H54 (cell line): ENCODE results near the gene EFTUD2.
A peak's percentile ranks its signal among the peaks of the same experiment; 100 is the strongest.

Experiments used
- DNase-seq: peaks from one replicate; pipeline ENCODE4 v3.0.0; 2011; ENCODE audit warnings: low spot score, mixed read lengths; ENCODE audit not compliant: insufficient read length
- FAIRE-seq: peaks from 3 replicates; lab custom pipeline; 2011; peaks lifted over from hg19 to GRCh38; lab: Jason Lieb, UNC
- POLR2A ChIP-seq: IDR thresholded peaks from 2 replicates; pipeline ENCODE4 v1.6.1; 2011; ENCODE audit warnings: low read depth, mild to moderate bottlenecking, low read length

EFTUD2 gene

DNA sequence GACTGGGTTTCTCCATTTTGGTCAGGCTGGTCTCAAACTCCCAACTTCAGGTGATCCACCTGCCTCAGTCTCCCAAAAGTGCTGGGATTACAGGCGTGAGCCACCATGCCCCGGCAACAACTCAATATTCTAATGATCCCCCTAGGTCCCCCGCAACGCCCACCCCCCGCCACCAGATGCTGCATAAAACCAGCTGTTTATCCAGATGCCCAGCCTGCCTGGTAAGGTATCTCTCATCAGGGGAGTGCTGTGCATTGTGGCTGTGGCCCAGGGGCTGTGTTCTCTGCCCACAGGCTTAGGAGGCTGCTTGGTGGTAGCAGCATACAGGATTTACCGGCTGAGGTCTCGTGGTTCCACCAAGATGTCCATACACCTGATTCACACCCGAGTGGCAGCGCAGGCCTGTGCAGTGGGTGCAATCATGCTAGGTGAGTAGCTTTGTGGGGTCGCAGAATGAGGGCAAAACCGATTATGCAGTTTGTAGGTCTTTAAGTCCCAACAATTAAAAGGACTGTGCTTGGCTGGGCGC, 50.2 kb downstream of the EFTUD2 start:
- DNase-seq (no peak), FAIRE-seq (no peak)
- TF ChIP-seq POLR2A, result no peak

DNA sequence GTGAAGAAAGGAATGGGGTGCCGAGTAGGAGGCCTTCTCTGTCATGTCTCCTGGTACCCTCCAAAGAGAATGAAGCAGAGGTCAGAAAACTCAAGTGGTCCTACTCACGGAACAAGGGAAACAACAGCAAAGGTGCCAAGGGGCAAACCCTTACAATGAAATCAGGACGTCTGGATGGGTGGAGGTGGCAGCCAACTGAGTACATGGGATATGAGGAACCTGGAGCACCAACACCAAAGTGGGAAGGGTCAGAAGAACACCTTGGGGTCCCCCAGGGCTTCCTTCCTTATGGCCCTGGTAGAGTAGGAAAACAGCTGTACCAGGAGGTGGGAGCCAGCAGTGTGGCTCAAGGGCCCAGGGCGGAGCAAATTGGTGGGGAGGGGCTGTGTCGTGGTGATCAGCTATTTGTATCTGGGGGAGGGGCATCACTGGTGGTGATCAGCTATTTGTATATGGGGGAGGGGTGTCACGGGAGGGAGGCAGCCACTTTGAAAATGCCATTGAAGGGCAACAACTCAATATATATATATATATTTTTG, 50.9 kb downstream of the EFTUD2 start:
- TF ChIP-seq POLR2A, result no peak
- FAIRE-seq (no peak), DNase-seq (no peak)

- no peak for TF ChIP-seq POLR2A
- FAIRE-seq, result no peak
- no peak for DNase-seq
These were observed 51.7 kb downstream of the EFTUD2 start, which contains the start of gene HIGD1B for GRCh38 chr17:44847586-44847985. Gene HIGD1B (plus strand): TSS chr17:44847883. CDS start chr17:44848153, 270 bp downstream.

GRCh38 chr17:44846206-44846605, 53.0 kb downstream of the EFTUD2 start:
- no peak for TF ChIP-seq POLR2A
- DNase-seq, result no peak
- no peak for FAIRE-seq

DNA sequence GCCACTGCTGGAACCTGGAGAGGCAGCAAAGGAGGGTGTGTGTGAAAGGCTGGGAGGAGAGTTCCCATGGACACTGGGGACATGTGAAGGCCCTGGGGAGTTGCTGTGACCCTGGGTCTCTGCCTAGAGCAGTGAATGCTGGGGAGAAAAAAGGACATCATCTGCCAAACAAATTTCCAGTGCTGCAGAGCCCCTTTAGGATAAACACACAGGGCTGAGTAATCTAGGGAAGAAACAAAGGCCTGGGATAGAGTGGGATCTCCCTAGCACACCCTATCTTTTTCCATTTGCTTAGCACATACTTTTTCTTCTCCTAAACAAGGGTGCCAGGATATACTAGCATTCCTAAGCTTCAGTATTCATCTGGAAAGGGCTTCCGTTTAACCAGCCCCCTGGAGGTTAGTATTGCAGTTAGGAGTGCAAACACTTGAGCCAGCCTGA, 54.8 kb downstream of the EFTUD2 start:
- TF ChIP-seq POLR2A, result no peak
- DNase-seq (no peak), FAIRE-seq (no peak)

DNA sequence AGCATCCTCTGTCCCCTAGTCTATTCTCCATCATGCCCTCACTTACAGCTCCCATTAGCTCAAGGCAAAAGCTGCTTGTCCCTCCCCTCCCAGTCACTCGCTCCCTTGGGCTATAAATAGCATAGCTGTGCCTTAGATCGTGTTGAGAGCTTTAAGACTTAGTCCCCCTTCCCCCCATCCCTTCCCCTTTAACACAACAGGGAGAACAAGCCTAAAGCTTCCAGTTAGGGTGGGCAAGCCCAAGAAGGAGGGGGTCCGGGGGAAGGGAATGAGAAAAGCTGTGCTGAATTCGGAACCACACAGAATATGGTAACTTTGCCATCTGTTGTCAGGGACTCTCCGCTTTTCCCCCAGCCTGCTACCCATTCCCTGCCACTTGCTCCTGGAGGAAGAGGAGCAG, 56.5 kb downstream of the EFTUD2 start:
- FAIRE-seq (no peak), DNase-seq (no peak)
- no peak for TF ChIP-seq POLR2A

- FAIRE-seq, result no peak
- DNase-seq, result no peak
- TF ChIP-seq POLR2A, result no peak
These were observed 58.3 kb downstream of the EFTUD2 start for GRCh38 chr17:44840936-44841335.

DNA sequence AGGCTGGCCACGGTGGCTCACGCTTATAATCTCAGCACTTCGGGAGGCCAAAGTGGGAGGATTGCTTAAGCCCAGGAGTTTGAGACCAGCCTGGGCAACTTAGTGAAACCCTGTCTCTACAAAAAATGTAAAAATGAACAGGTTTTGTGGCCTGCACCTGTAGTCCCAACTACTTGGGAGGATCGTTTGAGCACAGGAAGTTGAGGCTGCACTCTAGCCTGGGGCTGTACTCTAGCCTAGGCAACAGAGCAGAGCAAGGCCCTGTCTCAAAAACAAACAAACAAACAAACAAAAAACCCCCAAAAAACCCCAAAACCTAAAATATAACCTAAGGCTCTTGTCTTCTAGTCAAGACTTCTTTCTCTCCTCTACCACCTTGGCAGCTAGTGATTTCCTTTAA, 59.0 kb downstream of the EFTUD2 start:
- TF ChIP-seq POLR2A, result no peak
- no peak for FAIRE-seq
- no peak for DNase-seq

DNA sequence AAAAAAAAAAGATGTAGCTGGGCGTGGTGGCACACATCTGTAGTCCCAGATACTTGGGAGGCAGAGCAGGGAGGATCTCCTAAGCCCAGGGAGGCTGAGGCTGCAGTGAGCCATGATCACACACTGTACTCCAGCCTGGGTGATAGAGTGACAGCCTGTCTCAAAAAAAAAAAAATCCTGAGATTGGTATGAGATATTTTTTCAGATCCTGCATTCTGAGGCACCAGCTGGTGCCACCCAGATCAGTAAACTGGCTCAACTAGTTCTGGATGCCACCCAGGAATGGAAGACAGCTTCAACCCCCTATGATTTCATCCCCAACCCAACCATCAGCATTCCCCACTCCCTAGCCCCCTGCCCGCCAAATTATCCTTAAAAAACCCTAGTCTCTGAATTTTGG, 62.0 kb downstream of the EFTUD2 start:
- FAIRE-seq (no peak), DNase-seq (no peak)
- no peak for TF ChIP-seq POLR2A

DNA sequence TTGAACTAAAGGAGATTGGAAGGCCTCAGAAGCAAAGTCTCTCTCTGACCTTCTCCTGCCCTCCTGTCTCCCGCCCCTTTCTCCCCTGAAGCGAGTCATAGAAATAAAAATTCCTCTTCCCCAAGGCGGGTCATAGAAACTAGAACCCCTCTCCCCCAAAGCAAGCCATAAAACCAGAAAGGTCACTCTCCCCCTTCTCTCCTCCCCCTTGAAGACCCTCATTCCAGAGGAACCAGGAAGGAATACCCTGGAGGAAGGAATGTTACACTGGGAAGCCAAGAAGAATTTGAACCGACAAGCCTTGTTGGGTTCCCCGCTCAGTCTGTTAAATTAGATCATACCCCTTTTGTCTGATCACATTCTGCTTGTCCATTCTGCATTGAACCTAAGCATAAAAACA, 66.4 kb downstream of the EFTUD2 start:
- FAIRE-seq (no peak), DNase-seq (no peak)
- TF ChIP-seq POLR2A, result no peak

- FAIRE-seq, result no peak
- no peak for TF ChIP-seq POLR2A
- no peak for DNase-seq
These were observed 67.9 kb downstream of the EFTUD2 start for GRCh38 chr17:44831371-44831770.

- TF ChIP-seq POLR2A, result no peak
- no peak for DNase-seq
- no peak for FAIRE-seq
These were observed 68.6 kb downstream of the EFTUD2 start for GRCh38 chr17:44830359-44831288.

DNA sequence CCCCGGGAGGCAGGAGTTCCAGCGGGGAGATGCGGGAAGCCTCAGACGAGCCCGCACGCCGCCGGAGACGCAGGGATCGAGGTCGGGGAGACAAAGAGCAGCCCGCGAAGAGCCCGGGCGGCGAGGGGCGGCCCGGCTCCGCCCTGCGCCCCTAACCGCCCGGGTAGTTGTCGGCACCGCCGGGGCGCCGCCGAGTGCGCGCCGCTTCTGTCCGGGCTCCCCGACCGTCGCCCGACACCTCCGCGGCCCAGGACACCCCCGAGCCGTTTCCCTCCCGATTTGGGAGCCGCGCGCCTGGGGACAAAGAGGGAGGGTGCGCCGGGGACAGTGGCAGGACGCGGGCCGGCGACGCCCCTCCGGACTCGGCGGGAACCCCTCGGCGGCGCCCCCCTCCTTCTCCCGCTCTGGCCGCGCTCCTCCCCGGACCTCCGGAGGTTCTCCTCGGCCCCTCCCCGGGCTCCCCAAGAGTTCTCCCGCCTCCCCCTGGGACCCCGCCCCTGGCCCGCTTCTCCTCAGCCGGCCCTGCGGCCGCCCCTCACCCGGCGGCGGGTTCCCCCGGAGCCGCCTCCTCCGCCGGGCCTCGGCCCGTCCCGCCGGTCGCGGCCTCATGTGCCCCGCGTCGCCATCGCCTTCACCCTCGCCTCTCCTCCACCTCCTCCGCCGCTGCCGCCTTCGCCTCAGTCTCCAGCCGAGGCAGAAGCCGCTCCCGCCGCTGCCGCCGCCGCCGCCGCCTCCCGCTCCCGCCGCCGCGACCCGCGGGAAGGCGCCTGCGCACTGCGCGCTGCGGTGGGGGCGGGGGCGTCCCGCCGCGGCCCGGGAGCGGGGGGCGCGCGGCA, 69.5 kb downstream of the EFTUD2 start, which contains the start of gene GJC1:
Gene GJC1, minus strand, starts transcription at position 765 of the 836 bp plus-strand sequence. CDS start 24,470 bp downstream, outside the sequence.
- FAIRE-seq (no peak), DNase-seq (peak; percentile 74)
- TF ChIP-seq POLR2A, result peak; percentile 84
